PFSK-1 (cell line): ENCODE data around the gene SMAD3.

Source experiments
- POLR2AphosphoS5 ChIP-seq: IDR thresholded peaks from 2 replicates; pipeline ENCODE4 v1.6.1; 2012; ENCODE audit warnings: low read depth, mild to moderate bottlenecking, control low read depth, low read length, moderate library complexity
- TAF1 ChIP-seq: IDR thresholded peaks from 2 replicates; pipeline ENCODE4 v1.6.1; 2012; ENCODE audit warnings: low read length, control low read depth, borderline replicate concordance; ENCODE audit not compliant: insufficient read depth

DNA sequence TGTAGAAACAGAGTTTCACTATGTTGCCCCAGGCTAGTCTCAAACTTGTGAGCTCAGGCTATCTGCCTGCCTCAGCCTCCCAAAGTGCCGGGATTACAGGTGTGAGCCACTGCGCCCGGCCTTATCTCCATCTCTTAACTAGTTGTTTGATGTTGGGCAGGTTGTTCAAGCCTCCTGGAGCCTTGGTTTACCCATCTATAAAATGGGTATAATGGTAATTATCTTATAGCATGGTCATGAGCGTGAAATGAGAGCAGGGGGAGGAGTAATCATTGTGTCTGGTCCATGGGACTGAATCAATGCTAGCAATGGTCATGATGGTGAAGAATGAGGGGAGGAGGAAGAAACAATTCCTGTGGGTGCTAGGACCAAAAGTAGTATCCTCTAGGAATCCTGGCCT, 32.0 kb downstream of the SMAD3 start:
- TF ChIP-seq POLR2AphosphoS5 (no peak), TAF1 (no peak)
